Aortic smooth muscle cell (primary cell): Measurements from ENCODE around the gene IRAK2. TPM values are rescaled to one million over a fixed set of nuclear protein-coding genes. Genes with fewer than 3 reads are reported as not detected.

Experiments
- total RNA-seq: library from RNA; depleted of rRNA; stranded (reverse); fragments of >200 nt; gene quantifications from 2 replicates; pipeline ENCODE4 v1.2.3, GENCODE V29; 2014

The IRAK2 gene
- 7.2 and 8.3 TPM in 2 replicates for total RNA-seq

GRCh38 chr3:10164546-10165393 lies at the start of gene IRAK2:
IRAK2 (plus strand) TSS chr3:10164919; CDS start chr3:10164955, 36 bp downstream.

GRCh38 chr3:10115326-10116137 lies 49.2 kb upstream of the IRAK2 start, which contains the start of gene BRK1:
BRK1 (plus strand) TSS chr3:10115675; CDS start chr3:10115702, 27 bp downstream.

GRCh38 chr3:10248184-10248983 lies 83.7 kb downstream of the IRAK2 start, which contains the start of gene TATDN2:
TATDN2 (plus strand) TSS chr3:10248459; CDS start chr3:10249201, 742 bp downstream.

GRCh38 chr3:10292505-10293419 lies 128.0 kb downstream of the IRAK2 start, which contains the start of gene GHRL:
GHRL (minus strand) TSS chr3:10292947; CDS start chr3:10290180, 2,767 bp downstream.

Other genes with a start within 250 kb of the IRAK2 start
- gene IL17RC, start 247.8 kb upstream of the IRAK2 start, total RNA-seq = 29.2 and 36.5 TPM in 2 replicates
- 20.3 and 25.4 TPM in 2 replicates for gene CRELD1, start 231.1 kb upstream of the IRAK2 start, total RNA-seq
- gene PRRT3, start 212.5 kb upstream of the IRAK2 start, total RNA-seq = 2.5 and 2.6 TPM in 2 replicates
- 74.0 and 83.0 TPM in 2 replicates for gene EMC3, start 178.1 kb upstream of the IRAK2 start, total RNA-seq
- 13.1 and 25.9 TPM in 2 replicates for gene FANCD2, start 138.5 kb upstream of the IRAK2 start, total RNA-seq
- gene FANCD2OS, start 56.7 kb upstream of the IRAK2 start, total RNA-seq = not detected in 2 replicates
- gene BRK1, start 49.2 kb upstream of the IRAK2 start, total RNA-seq = 113 and 134 TPM in 2 replicates
- 31.0 and 32.2 TPM in 2 replicates for gene VHL, start 23.1 kb upstream of the IRAK2 start, total RNA-seq
- 10.7 and 10.8 TPM in 2 replicates for gene TATDN2, start 83.5 kb downstream of the IRAK2 start, total RNA-seq
- gene GHRL, start 128.0 kb downstream of the IRAK2 start, total RNA-seq = not detected in 2 replicates
- gene SEC13, start 156.2 kb downstream of the IRAK2 start, total RNA-seq = 317 and 382 TPM in 2 replicates